H9 (cell line): ENCODE data around the gene TTC28. TPM values are rescaled to one million over a fixed set of nuclear protein-coding genes. Genes with fewer than 3 reads are reported as not detected.

Experiments used
- DNase-seq: peaks from one replicate; pipeline ENCODE4 v3.0.0-alpha.2; 2017
- H2AFZ ChIP-seq: one replicate; pipeline ENCODE4 v1.6.1; 2013; ENCODE audit warnings: mild to moderate bottlenecking, low read length, control low read depth, moderate library complexity
- H2AK5ac ChIP-seq: 2 replicates; pipeline ENCODE4 v1.6.1; 2013; ENCODE audit warnings: low read length, control low read depth, mixed read lengths; ENCODE audit not compliant: insufficient read length
- H2BK120ac ChIP-seq: one replicate; pipeline ENCODE4 v1.6.1; 2013; ENCODE audit warnings: low read depth, mild to moderate bottlenecking, low read length, control low read depth, inconsistent platforms; ENCODE audit not compliant: poor library complexity, severe bottlenecking
- H2BK12ac ChIP-seq: 2 replicates; pipeline ENCODE4 v1.6.1; 2013; ENCODE audit warnings: low read length, control low read depth, mixed read lengths, low read depth; ENCODE audit not compliant: insufficient read length
- H2BK15ac ChIP-seq: 2 replicates; pipeline ENCODE4 v1.6.1; 2013; ENCODE audit warnings: low read depth, low read length, control low read depth
- H2BK20ac ChIP-seq: one replicate; pipeline ENCODE4 v1.6.1; 2013; ENCODE audit warnings: low read depth, mild to moderate bottlenecking, low read length, control low read depth, inconsistent platforms; ENCODE audit not compliant: poor library complexity, severe bottlenecking
- H2BK5ac ChIP-seq: 2 replicates; pipeline ENCODE4 v1.6.1; 2013; ENCODE audit warnings: low read length, control low read depth, mixed read lengths; ENCODE audit not compliant: insufficient read length
- H3K14ac ChIP-seq: 2 replicates; pipeline ENCODE4 v1.6.1; 2013; ENCODE audit warnings: low read length, control low read depth; ENCODE audit not compliant: insufficient read depth
- H3K18ac ChIP-seq: 2 replicates; pipeline ENCODE4 v1.6.1; 2013; ENCODE audit warnings: low read depth, mild to moderate bottlenecking, mixed read lengths, low read length, control low read depth; ENCODE audit not compliant: insufficient read length
- H3K23ac ChIP-seq: 2 replicates; pipeline ENCODE4 v1.6.1; 2013; ENCODE audit warnings: low read length, control low read depth, mixed read lengths, low read depth; ENCODE audit not compliant: insufficient read length
- H3K23me2 ChIP-seq: 2 replicates; pipeline ENCODE4 v1.6.1; 2013; ENCODE audit warnings: low read depth, mild to moderate bottlenecking, mixed read lengths, low read length, control low read depth; ENCODE audit not compliant: insufficient read length, poor library complexity, severe bottlenecking
- H3K27ac ChIP-seq: 2 replicates; pipeline ENCODE4 v1.5.1; 2013; ENCODE audit warnings: low read length, control low read depth, mixed read lengths, low read depth; ENCODE audit not compliant: insufficient read length
- H3K27me3 ChIP-seq: 2 replicates; pipeline ENCODE4 v1.6.1; 2013; ENCODE audit warnings: low read length, control low read depth, inconsistent platforms; ENCODE audit not compliant: insufficient read depth
- H3K4ac ChIP-seq: 2 replicates; pipeline ENCODE4 v1.6.1; 2013; ENCODE audit warnings: low read depth, mild to moderate bottlenecking, control low read depth, inconsistent platforms, low read length, moderate library complexity
- H3K4me1 ChIP-seq: 2 replicates; pipeline ENCODE4 v1.6.1; 2013; ENCODE audit warnings: low read length, control low read depth, inconsistent platforms; ENCODE audit not compliant: insufficient read depth
- H3K4me2 ChIP-seq: 2 replicates; pipeline ENCODE4 v1.6.1; 2013; ENCODE audit warnings: low read length, control low read depth, mixed read lengths; ENCODE audit not compliant: insufficient read length, insufficient read depth
- H3K56ac ChIP-seq: 2 replicates; pipeline ENCODE4 v1.6.1; 2013; ENCODE audit warnings: low read depth, mild to moderate bottlenecking, mixed read lengths, low read length, control low read depth; ENCODE audit not compliant: insufficient read length
- H3K79me1 ChIP-seq: 2 replicates; pipeline ENCODE4 v1.6.1; 2013; ENCODE audit warnings: low read depth, mild to moderate bottlenecking, moderate library complexity, low read length, control low read depth, inconsistent platforms; ENCODE audit not compliant: insufficient read depth, poor library complexity, severe bottlenecking
- H3K79me2 ChIP-seq: 2 replicates; pipeline ENCODE4 v1.6.1; 2013; ENCODE audit warnings: low read length, control low read depth, inconsistent platforms; ENCODE audit not compliant: insufficient read depth
- H3K9ac ChIP-seq: 2 replicates; pipeline ENCODE4 v1.6.1; 2013; ENCODE audit warnings: low read length, control low read depth, mixed read lengths; ENCODE audit not compliant: insufficient read length; ENCODE audit errors: extremely low read depth
- H3K9me3 ChIP-seq: one replicate; pipeline ENCODE4 v1.6.1; 2013; ENCODE audit warnings: low read depth, low read length, inconsistent platforms; ENCODE audit not compliant: control insufficient read depth
- H3T11ph ChIP-seq: one replicate; pipeline ENCODE4 v1.6.1; 2013; ENCODE audit warnings: mild to moderate bottlenecking, low read length, control low read depth, inconsistent platforms
- H4K20me1 ChIP-seq: one replicate; pipeline ENCODE4 v1.6.1; 2013; ENCODE audit not compliant: control insufficient read depth, insufficient read length, insufficient read depth
- H4K5ac ChIP-seq: 2 replicates; pipeline ENCODE4 v1.6.1; 2013; ENCODE audit warnings: low read depth, mild to moderate bottlenecking, mixed read lengths, low read length, control low read depth; ENCODE audit not compliant: insufficient read length
- H4K8ac ChIP-seq: replicated peaks from 2 replicates; pipeline ENCODE4 v1.6.1; 2013; ENCODE audit warnings: low read length, control low read depth, mixed read lengths, low read depth; ENCODE audit not compliant: insufficient read length
- H4K91ac ChIP-seq: 2 replicates; pipeline ENCODE4 v1.6.1; 2013; ENCODE audit warnings: low read depth, mild to moderate bottlenecking, moderate library complexity, mixed read lengths, low read length, control low read depth; ENCODE audit not compliant: insufficient read length
- H3K27ac Mint-ChIP-seq, 3 experiments: 2 replicates in 2 of 3; 3 replicates in 1 of 3; pipeline ENCODE4 v1.8.0; 2020 to 2021; ENCODE audit warnings: mixed read lengths in 3 of 3, mild to moderate bottlenecking in 1 of 3, moderate library complexity in 1 of 3
- H3K27me3 Mint-ChIP-seq: 2 replicates; pipeline ENCODE4 v1.8.0; 2021; ENCODE audit warnings: low read depth, mild to moderate bottlenecking, moderate library complexity, mixed read lengths
- H3K36me3 Mint-ChIP-seq, 3 experiments: 2 replicates in 2 of 3; 3 replicates in 1 of 3; pipeline ENCODE4 v1.8.0; 2020 to 2021; ENCODE audit warnings: low read depth in 3 of 3, mixed read lengths in 3 of 3; ENCODE audit not compliant: insufficient read depth in 1 of 3
- H3K4me1 Mint-ChIP-seq, 2 experiments: 2 replicates each; pipeline ENCODE4 v1.8.0; 2020; ENCODE audit warnings: mixed read lengths in 2 of 2
- H3K4me3 Mint-ChIP-seq, 2 experiments: 2 replicates in 1 of 2; 3 replicates in 1 of 2; pipeline ENCODE4 v1.8.0; 2020 to 2021; ENCODE audit warnings: mild to moderate bottlenecking in 2 of 2, mixed read lengths in 2 of 2, moderate library complexity in 1 of 2
- H3K9me3 Mint-ChIP-seq, 2 experiments: 2 replicates in 1 of 2; 3 replicates in 1 of 2; pipeline ENCODE4 v1.8.0; 2020; ENCODE audit warnings: mild to moderate bottlenecking in 2 of 2, mixed read lengths in 2 of 2, moderate library complexity in 1 of 2
- WGBS: extraction: QIAGEN DNeasy Blood & Tissue Kit; methylation state at CpG from one replicate; pipeline ENCODE4 v1.1.7; 2013; ENCODE audit warnings: missing lambda C conversion rate, low lambda C conversion rate, mixed read lengths; ENCODE audit not compliant: insufficient read length; ENCODE audit errors: extremely low coverage; 5-methylcytosine and 5-hydroxymethylcytosine counted together
- total RNA-seq: library from RNA; stranded (reverse); gene quantifications from 2 replicates; pipeline ENCODE4 v1.2.1, GENCODE V29; 2021
- TF ChIP-seq, protein P1 (sequence below): fragments of 200-600 bp; sonication (generic); conservative IDR thresholded peaks from 3 replicates; pipeline ENCODE4 v1.8.0; 2021; ENCODE audit warnings: antibody characterized with exemption, mild to moderate bottlenecking

The TTC28 gene
- total RNA-seq, 1 experiment from 2014 or later: 13.6 TPM

GRCh38 chr22:28379951-28380350 lies 299.7 kb downstream of the TTC28 start:
- Mint-ChIP-seq H3K27ac (no peak overlapping the region), H3K36me3 (no peaks in the 10 kb centered on the region; a peak in 1 of 7 replicates), H3K9me3 (no peaks in the 10 kb centered on the region; a peak in 1 of 5 replicates), H3K4me1 (peaks cover 11 to 15% of the 10 kb centered on the region in 2 experiments), H3K4me3 (no peak overlapping the region), H3K27me3 (no peaks in the 10 kb centered on the region)
- H3K79me1 ChIP-seq: no peaks in the 10 kb centered on the region
- H2BK20ac ChIP-seq: no peak overlapping the region
- H3K23me2 ChIP-seq: no peaks in the 10 kb centered on the region
- no peak overlapping the region for H2BK120ac ChIP-seq
- H4K5ac ChIP-seq: no peak overlapping the region
- H3K18ac ChIP-seq: no peak overlapping the region
- H3K79me2 ChIP-seq: no peaks in the 10 kb centered on the region
- H4K8ac ChIP-seq: no peak overlapping the region
- no peak overlapping the region for H3K14ac ChIP-seq
- TF ChIP-seq, protein P1, sequence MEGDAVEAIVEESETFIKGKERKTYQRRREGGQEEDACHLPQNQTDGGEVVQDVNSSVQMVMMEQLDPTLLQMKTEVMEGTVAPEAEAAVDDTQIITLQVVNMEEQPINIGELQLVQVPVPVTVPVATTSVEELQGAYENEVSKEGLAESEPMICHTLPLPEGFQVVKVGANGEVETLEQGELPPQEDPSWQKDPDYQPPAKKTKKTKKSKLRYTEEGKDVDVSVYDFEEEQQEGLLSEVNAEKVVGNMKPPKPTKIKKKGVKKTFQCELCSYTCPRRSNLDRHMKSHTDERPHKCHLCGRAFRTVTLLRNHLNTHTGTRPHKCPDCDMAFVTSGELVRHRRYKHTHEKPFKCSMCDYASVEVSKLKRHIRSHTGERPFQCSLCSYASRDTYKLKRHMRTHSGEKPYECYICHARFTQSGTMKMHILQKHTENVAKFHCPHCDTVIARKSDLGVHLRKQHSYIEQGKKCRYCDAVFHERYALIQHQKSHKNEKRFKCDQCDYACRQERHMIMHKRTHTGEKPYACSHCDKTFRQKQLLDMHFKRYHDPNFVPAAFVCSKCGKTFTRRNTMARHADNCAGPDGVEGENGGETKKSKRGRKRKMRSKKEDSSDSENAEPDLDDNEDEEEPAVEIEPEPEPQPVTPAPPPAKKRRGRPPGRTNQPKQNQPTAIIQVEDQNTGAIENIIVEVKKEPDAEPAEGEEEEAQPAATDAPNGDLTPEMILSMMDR: no peak
- H3K23ac ChIP-seq: no peak overlapping the region
- H2AFZ ChIP-seq: no peak overlapping the region
- no peak overlapping the region for H3K27ac ChIP-seq
- H3K9me3 ChIP-seq: no peaks in the 10 kb centered on the region
- no peak overlapping the region for H2BK12ac ChIP-seq
- H3K9ac ChIP-seq: no peak overlapping the region
- H3K56ac ChIP-seq: no peak overlapping the region
- DNase-seq: no peak
- no peak overlapping the region for H3T11ph ChIP-seq
- no CpG with 5 or more reads among the region's 4 CpGs for WGBS
- no peak overlapping the region for H2BK5ac ChIP-seq
- H3K4me2 ChIP-seq: no peak overlapping the region
- no peak overlapping the region for H2BK15ac ChIP-seq
- no peak overlapping the region for H4K91ac ChIP-seq
- no peak overlapping the region for H3K4ac ChIP-seq
- H2AK5ac ChIP-seq: no peak overlapping the region
- H3K4me1 ChIP-seq: no peaks in the 10 kb centered on the region
- no peaks in the 10 kb centered on the region for H4K20me1 ChIP-seq
- no peaks in the 10 kb centered on the region for H3K27me3 ChIP-seq
